Liver (tissue), 2 donors: ENCODE results near the gene OSBPL10.

Source experiments
- CTCF ChIP-seq: fragments of 150-350 bp; IDR thresholded peaks from 2 replicates; pipeline ENCODE4 v1.5.1; 2017; ENCODE audit warnings: improper control_type of control experiment, low read depth, low read length; ENCODE audit not compliant: missing input control
- YY1 ChIP-seq: IDR thresholded peaks from 2 replicates; pipeline ENCODE4 v1.6.1; 2016; ENCODE audit warnings: antibody characterized with exemption, mild to moderate bottlenecking
- TF ChIP-seq, protein P1 (sequence below): IDR thresholded peaks from 2 replicates; pipeline ENCODE4 v1.6.1; 2016; ENCODE audit warnings: antibody characterized with exemption, mild to moderate bottlenecking
- donor health status: healthy.

DNA sequence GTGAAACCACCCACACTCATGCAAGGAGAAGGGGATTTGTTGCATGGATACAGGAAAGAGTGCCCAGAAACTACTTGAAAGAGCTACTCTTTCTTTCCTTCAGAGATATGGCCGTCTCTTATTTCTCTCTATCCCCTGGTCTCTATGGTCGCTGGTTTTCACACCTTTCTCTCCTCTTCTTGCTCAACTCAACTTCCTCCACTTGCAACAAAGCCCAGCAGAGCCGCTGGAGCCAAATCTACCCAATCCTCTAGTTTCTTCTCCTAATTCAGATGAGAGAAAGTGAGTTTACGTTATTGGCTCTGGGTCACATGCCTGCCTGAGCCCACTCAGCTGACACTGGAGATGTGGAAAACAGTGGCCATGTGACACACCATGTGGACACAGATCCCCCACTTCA lies 215.2 kb downstream of the OSBPL10 start:
- TF ChIP-seq YY1 (no peak), CTCF (no peak)
- TF ChIP-seq, protein P1, sequence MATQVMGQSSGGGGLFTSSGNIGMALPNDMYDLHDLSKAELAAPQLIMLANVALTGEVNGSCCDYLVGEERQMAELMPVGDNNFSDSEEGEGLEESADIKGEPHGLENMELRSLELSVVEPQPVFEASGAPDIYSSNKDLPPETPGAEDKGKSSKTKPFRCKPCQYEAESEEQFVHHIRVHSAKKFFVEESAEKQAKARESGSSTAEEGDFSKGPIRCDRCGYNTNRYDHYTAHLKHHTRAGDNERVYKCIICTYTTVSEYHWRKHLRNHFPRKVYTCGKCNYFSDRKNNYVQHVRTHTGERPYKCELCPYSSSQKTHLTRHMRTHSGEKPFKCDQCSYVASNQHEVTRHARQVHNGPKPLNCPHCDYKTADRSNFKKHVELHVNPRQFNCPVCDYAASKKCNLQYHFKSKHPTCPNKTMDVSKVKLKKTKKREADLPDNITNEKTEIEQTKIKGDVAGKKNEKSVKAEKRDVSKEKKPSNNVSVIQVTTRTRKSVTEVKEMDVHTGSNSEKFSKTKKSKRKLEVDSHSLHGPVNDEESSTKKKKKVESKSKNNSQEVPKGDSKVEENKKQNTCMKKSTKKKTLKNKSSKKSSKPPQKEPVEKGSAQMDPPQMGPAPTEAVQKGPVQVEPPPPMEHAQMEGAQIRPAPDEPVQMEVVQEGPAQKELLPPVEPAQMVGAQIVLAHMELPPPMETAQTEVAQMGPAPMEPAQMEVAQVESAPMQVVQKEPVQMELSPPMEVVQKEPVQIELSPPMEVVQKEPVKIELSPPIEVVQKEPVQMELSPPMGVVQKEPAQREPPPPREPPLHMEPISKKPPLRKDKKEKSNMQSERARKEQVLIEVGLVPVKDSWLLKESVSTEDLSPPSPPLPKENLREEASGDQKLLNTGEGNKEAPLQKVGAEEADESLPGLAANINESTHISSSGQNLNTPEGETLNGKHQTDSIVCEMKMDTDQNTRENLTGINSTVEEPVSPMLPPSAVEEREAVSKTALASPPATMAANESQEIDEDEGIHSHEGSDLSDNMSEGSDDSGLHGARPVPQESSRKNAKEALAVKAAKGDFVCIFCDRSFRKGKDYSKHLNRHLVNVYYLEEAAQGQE: no peak
